ENCODE results near the gene WDFY4. TPM values are rescaled to one million over a fixed set of nuclear protein-coding genes. Genes with fewer than 3 reads are reported as not detected.
A peak's percentile ranks its signal among the peaks of the same experiment; 100 is the strongest.

Gene WDFY4
- total RNA-seq, 1 donor from 2014 or later: not detected

GRCh38 chr10:48653347-48653746 lies 31.3 kb upstream of the WDFY4 start:
- H3K36me3 Mint-ChIP-seq (ENCODE audit: low read depth): no peaks in the 10 kb centered on the region
- no peak overlapping the region for H3K27ac Mint-ChIP-seq (ENCODE audit: unreplicated experiment)
- peaks cover 6% of the 10 kb centered on the region for H3K4me1 Mint-ChIP-seq (ENCODE audit: low read depth)
- no peaks in the 10 kb centered on the region for H3K9me3 Mint-ChIP-seq (ENCODE audit: low read depth)
- no peak for DNase-seq (ENCODE audit: low spot score)
- TF ChIP-seq CTCF (IDR thresholded peaks at IDR 0.05): no peak
- H3K4me3 Mint-ChIP-seq (ENCODE audit: unreplicated experiment): no peak overlapping the region
- H3K27me3 Mint-ChIP-seq (ENCODE audit: low read depth): peaks cover 23% of the 10 kb centered on the region

- no peaks in the 10 kb centered on the region for H3K9me3 Mint-ChIP-seq (ENCODE audit: low read depth)
- no peak overlapping the region for H3K27ac Mint-ChIP-seq (ENCODE audit: unreplicated experiment)
- H3K4me1 Mint-ChIP-seq (ENCODE audit: low read depth): peaks cover 8% of the 10 kb centered on the region
- no peaks in the 10 kb centered on the region for H3K36me3 Mint-ChIP-seq (ENCODE audit: low read depth)
- H3K27me3 Mint-ChIP-seq (ENCODE audit: low read depth): peaks cover 24% of the 10 kb centered on the region
- no peak overlapping the region for H3K4me3 Mint-ChIP-seq (ENCODE audit: unreplicated experiment)
- TF ChIP-seq CTCF (IDR thresholded peaks at IDR 0.05): no peak
- DNase-seq (ENCODE audit: low spot score): no peak
Observed at GRCh38 chr10:48653944-48654698, 30.6 kb upstream of the WDFY4 start.

GRCh38 chr10:48655411-48656240 lies 29.0 kb upstream of the WDFY4 start:
- Mint-ChIP-seq H3K9me3 (ENCODE audit: low read depth) (no peaks in the 10 kb centered on the region), H3K4me1 (ENCODE audit: low read depth) (peaks cover 8% of the 10 kb centered on the region), H3K36me3 (ENCODE audit: low read depth) (no peaks in the 10 kb centered on the region), H3K27ac (ENCODE audit: unreplicated experiment) (no peak overlapping the region), H3K27me3 (ENCODE audit: low read depth) (peaks cover 26% of the 10 kb centered on the region), H3K4me3 (ENCODE audit: unreplicated experiment) (peak overlapping the region; percentile 78)
- TF ChIP-seq CTCF (IDR thresholded peaks at IDR 0.05): no peak
- no peak for DNase-seq (ENCODE audit: low spot score)

- no peak for DNase-seq (ENCODE audit: low spot score)
- H3K27me3 Mint-ChIP-seq (ENCODE audit: low read depth): peaks cover 29% of the 10 kb centered on the region
- no peaks in the 10 kb centered on the region for H3K36me3 Mint-ChIP-seq (ENCODE audit: low read depth)
- no peaks in the 10 kb centered on the region for H3K9me3 Mint-ChIP-seq (ENCODE audit: low read depth)
- H3K4me3 Mint-ChIP-seq (ENCODE audit: unreplicated experiment): peak overlapping the region; percentile 78
- TF ChIP-seq CTCF (IDR thresholded peaks at IDR 0.05): peak; percentile 99
- H3K4me1 Mint-ChIP-seq (ENCODE audit: low read depth): peaks cover 8% of the 10 kb centered on the region
- H3K27ac Mint-ChIP-seq (ENCODE audit: unreplicated experiment): no peak overlapping the region
Observed at GRCh38 chr10:48656241-48656913, 28.3 kb upstream of the WDFY4 start.

- Mint-ChIP-seq H3K36me3 (ENCODE audit: low read depth) (no peaks in the 10 kb centered on the region), H3K27me3 (ENCODE audit: low read depth) (peaks cover 28% of the 10 kb centered on the region), H3K4me3 (ENCODE audit: unreplicated experiment) (peak overlapping the region; percentile 78), H3K4me1 (ENCODE audit: low read depth) (peaks cover 8% of the 10 kb centered on the region), H3K27ac (ENCODE audit: unreplicated experiment) (no peak overlapping the region), H3K9me3 (ENCODE audit: low read depth) (no peaks in the 10 kb centered on the region)
- DNase-seq (ENCODE audit: low spot score): no peak
- TF ChIP-seq CTCF (IDR thresholded peaks at IDR 0.05): no peak
Observed at GRCh38 chr10:48656914-48657305, 27.8 kb upstream of the WDFY4 start.

Data from chondrocyte (in vitro differentiated cells).